HG02678 (cell line): ENCODE measurements around the gene CTBP1.
"Not testable (repeated sequence)": the region's sequence is repeated elsewhere in the genome, so short reads cannot be mapped to it uniquely, and the experiment has no call there.

Experiments
- ATAC-seq: cut with Tn5 transposase; IDR thresholded peaks from one replicate; pipeline ENCODE4 v1.9.1; 2021; ENCODE audit warnings: mild to moderate bottlenecking, moderate library complexity; ENCODE audit not compliant: unreplicated experiment

Gene CTBP1

DNA sequence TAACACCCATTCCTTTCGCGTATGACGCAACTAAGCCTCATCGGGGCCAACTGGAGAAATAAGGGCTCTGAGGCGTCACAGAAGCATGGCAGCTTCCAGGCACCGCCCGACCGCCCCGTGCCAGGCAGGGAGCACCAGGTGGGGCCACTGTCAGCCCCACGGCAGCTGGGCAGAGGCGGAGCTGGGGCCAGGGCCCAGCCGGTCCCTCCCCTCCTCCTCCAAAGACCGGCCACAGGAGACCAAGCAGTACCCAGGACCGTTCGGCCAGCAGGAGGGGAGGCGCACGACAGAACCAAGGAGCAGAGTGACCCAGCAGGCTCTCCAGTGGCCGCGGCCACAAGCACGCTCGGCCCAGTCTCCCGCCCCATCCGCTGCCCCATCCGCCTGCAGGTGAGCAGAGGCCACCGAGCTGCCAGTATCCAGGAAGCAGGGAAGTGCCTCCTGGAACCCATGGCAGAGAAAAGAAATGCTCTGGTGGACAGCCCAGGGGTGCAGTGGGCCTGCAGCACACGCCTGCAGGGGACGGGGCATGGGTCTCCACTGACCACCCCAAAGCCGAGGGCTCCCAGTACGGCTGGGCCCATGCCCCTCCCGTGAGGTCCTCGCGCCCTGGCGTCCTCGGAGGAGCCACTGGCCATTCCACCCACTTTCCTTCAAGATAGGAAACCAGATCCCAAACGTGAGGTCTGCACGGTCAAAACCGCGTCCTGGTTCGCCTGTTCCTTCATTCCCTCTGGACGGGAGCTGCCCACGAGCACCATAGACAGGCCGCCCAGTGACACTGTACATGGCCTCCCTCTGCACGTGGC is 9.6 kb downstream of the CTBP1 start:
- no peak for ATAC-seq

GRCh38 chr4:1238676-1239000 is 10.3 kb downstream of the CTBP1 start:
- ATAC-seq, result no peak

- ATAC-seq, result no peak
These were observed 10.8 kb downstream of the CTBP1 start for GRCh38 chr4:1237981-1238675.

DNA sequence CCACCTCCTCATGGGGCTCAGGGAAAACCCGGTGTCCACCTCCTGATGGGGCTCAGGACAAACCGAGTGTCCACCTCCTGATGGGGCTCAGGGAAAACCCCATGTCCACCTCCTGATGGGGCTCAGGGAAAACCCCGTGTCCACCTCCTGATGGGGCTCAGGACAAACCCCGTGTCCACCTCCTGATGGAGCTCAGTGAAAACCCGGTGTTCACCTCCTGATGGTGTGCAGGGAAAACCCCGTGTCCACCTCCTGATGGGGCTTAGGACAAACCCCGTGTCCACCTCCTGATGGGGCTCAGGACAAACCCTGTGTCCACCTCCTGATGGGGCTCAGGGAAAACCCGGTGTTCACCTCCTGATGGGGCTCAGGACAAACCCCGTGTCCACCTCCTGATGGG is 11.7 kb downstream of the CTBP1 start:
- not testable (repeated sequence) for ATAC-seq

DNA sequence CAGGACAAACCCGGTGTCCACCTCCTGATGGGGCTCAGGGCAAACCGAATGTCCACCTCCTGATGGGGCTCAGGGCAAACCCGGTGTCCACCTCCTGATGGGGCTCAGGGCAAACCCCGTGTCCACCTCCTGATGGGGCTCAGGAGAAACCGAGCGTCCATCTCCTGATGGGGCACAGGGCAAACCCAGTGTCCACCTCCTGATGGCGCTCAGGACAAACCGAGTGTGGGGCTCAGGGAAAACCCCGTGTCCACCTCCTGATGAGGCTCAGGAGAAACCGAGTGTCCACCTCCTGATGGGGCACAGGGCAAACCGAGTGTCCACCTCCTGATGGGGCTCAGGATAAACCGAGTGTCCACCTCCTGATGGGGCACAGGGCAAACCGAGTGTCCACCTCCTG is 12.1 kb downstream of the CTBP1 start:
- not testable (repeated sequence) for ATAC-seq

- no peak for ATAC-seq
These were observed 12.8 kb downstream of the CTBP1 start for GRCh38 chr4:1236103-1236641.

DNA sequence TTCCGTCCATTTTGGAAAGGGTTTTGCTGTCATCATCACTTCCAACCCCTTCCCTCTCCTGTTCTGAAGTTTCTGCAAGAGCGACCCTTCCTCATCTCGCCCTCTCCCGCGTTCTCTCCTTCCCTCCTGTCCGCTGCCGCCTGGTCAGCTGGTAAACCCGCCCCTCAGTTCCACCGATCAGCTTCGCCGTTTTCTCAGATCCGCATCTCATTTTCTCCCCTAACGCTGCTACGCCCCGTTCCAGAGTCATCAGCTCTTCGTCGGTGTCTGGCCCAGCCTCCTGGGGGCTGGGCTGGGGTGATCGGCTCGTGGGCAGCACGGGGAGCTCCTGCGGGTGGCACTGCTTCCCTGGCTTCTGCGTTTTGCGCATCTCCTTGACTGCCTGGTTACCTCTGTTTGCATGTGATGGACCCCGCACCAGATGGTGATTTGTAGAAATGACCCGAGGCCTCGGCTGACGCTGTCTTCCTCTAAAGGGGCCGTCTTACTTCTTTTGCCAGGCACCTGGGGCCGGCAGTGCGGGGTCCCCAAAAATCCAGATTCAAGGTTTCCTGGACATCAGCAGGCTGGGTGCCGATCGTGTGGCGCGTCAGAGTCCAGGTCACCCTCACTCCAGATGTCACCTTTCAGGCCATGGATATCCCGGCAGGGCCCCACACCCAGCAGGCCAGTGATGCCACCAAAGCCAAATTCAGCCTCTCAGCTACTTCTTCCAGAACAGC is 13.4 kb downstream of the CTBP1 start:
- no peak for ATAC-seq

DNA sequence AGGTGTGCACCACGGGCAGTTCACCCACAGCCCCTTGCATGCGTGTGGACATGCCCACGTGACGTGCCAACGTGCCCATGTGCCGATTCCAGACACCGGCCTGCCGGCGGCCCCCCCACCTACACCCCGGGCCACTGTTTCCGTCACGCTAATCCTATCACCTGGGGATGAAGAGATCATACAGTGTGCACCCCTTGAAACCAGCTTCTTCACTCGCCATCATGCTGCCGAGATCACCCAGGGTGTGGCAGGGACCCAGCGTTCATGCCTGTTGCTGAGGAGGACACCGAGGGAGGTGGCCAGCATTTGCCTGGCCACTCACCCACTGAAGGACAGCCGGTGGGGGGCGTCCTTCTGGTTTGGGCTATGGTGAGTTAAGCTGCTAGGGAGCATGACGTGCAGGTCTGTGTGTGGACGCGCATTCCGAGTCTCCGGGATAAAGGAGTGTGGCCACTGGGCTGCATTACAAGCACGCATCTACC is 14.1 kb downstream of the CTBP1 start:
- ATAC-seq, result no peak

- no peak for ATAC-seq
These were observed 14.6 kb downstream of the CTBP1 start for GRCh38 chr4:1234309-1234695.

DNA sequence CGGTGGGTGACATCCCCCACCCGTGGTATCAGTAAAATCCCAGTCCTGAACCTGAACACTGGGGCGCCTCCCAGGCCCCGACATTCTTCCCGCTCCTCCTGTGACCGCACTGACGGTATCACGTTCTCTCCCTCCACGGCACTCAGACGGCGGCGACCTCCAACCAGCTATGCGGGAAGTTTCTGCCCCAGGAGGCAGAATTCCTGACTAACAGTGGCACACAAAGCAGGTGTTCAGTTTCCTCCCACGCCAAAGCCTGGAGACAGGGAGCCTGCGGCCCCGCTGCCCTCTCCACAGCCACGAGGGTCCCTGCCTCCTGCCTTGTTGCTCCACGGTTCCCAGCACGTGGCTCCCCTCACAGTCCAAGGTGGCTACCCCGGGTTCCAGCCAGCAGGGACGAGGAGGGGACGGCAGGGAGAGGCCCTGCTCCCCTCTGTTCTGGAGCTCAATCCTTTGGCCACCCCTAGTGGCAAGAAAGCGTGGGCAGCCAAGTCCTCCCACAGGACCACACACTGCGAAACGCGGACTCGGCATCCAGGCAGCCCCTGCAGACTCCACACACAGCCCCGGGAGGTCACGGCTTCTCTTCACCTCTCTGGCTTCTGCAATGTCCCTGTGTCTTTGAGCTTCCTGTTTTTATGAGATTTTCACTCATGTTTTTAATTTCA is 15.2 kb downstream of the CTBP1 start:
- no peak for ATAC-seq

GRCh38 chr4:1232661-1233621 is 16.0 kb downstream of the CTBP1 start:
- ATAC-seq, result no peak

DNA sequence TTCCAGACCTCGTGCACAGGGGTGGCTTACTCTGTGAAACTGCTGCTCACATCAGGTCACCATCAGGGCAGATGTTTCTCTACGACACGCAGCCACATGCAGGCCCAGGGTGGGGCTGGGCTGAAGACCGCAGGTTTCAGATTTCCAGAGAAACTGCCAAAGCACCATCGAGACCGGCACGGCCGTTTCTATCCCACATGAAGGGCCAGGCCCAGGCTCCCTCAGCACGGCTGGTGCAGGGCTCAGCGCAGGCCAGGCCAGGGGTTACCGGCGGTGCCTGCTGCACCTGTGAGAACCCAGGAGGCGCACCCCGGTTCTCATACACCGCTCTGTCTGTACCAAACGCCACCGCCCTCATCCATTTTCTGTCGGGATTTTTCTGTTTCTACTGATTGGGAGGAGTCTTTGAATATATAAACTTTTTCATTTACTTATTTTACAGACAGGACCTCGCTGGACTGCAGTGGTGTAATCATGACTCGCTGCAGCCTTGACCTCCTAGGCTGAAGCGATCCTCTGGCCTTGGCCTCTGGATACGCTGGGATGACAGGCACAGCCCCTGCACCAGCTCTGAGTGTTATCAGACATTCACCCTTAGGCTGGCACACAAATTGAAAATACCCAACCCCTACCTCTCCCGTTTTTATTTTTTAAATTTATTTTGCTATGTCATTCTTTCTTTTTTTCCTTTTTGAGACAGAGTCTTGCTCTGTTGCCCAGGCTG is 17.1 kb downstream of the CTBP1 start:
- ATAC-seq, result no peak

DNA sequence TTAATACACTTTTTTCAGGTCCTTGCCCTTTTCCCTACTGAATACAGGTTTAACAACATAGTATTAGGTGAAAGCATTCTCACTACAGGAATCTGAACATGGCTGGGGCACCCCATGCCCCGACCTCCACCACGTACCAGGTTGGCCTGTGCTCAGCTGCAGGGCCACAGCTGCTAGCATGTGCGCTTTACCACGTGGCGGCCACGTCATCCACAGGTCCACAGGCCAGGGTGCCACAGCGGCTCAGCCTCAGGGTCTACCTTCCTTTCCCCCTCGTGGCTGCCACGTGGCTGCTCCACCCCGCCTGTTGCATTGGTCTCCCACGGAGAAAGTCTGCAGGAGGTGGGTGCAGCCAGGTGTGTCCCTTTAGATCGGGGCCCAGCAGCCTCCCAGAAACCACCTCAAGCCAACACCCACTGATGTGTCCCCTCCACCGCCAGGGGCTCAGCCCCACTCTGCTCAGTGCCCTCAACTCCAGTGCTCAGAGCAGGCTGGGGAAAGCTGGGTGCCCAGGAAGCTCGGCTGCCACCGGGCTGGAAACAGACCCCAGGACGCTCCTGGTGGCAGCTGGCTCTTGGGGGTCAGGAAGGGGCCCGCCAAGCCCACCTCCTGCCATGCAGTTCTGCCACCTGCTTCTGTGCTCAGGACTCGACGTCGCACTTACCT is 17.8 kb downstream of the CTBP1 start:
- no peak for ATAC-seq

DNA sequence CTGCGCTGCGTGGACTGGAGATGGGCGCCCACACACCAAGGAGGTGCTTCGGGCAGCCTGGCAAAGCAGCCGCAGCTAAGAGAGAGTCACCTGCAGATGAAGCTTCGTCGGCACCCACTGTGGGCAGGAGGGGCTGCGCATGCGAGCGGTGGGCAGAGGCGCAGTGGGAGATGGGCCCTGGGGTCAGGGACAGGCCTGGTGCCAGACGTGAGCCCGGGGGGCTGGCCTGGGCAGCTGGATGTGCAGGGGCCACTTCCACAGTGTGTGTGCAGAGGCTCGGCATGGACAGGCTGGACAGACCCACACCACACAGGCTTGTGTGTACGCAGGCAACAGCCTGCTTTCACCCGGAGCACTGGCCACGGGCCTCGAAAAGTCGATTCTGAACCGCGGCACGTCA is 18.6 kb downstream of the CTBP1 start:
- no peak for ATAC-seq

- no peak for ATAC-seq
These were observed 19.6 kb downstream of the CTBP1 start for GRCh38 chr4:1229117-1229849.

DNA sequence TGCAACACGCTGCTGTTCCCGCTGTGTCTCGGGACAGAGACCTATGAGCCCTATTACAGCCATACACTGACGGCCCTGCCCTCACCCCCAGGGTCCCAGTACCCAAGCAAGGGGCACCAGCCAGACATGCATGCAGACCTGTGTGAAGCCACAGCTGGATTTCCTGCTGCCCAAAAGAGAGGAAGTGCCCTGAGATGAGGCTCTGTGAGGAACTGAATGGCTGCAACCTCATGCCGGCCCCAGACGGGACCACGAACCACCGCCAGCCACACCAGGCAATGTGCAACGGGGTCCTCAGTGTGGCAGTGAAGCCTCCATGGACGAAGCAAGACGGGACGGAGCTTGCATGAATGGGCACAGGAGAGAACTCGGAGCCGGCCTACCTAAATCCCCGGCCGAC is 21.1 kb downstream of the CTBP1 start:
- no peak for ATAC-seq

GRCh38 chr4:1226598-1226997 is 22.3 kb downstream of the CTBP1 start:
- ATAC-seq, result no peak

GRCh38 chr4:1226144-1226481 is 22.8 kb downstream of the CTBP1 start:
- ATAC-seq, result no peak
